NCI-H1694 treated with DMSO at 0.1 percent for 48 hours (cell line): ENCODE results near the gene MLN.

Experiments used
- DNase-seq: peaks from one replicate; lab custom pipeline; 2025; lab: John Stamatoyannopoulos, UW

MLN gene

DNA sequence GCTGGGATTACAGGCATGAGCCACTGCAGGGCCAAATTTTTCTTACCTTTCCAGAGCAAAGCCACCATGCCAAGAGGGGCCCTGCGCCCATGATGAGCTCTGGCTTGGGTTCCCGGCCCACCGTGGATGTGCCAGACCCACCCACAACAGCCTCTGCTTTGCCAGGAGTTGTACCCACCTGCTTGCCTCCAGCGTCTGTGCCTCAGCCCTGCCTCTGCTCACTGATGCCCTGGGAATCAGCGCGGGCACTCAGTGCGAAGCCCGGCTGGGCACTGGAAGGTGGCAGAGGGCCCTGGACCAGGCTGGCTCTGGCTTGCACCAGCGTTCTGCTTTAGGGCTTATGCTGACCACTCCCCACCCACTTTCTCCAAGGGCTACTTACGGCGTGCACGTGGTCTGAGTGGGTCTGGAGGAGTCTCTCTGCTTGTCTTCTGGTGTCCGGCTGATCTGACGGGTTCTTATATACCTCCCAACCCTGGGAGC, at the start of gene MLN:
Gene MLN, minus strand, starts transcription at position 433 of the 483 bp plus-strand sequence. CDS start 2,840 bp downstream, outside the sequence.
- DNase-seq = no peak

GRCh38 chr6:33853026-33853425, 49.2 kb upstream of the MLN start:
- no peak for DNase-seq

- DNase-seq = peak; percentile 25
Measured at GRCh38 chr6:33851959-33852358, 48.2 kb upstream of the MLN start.

DNA sequence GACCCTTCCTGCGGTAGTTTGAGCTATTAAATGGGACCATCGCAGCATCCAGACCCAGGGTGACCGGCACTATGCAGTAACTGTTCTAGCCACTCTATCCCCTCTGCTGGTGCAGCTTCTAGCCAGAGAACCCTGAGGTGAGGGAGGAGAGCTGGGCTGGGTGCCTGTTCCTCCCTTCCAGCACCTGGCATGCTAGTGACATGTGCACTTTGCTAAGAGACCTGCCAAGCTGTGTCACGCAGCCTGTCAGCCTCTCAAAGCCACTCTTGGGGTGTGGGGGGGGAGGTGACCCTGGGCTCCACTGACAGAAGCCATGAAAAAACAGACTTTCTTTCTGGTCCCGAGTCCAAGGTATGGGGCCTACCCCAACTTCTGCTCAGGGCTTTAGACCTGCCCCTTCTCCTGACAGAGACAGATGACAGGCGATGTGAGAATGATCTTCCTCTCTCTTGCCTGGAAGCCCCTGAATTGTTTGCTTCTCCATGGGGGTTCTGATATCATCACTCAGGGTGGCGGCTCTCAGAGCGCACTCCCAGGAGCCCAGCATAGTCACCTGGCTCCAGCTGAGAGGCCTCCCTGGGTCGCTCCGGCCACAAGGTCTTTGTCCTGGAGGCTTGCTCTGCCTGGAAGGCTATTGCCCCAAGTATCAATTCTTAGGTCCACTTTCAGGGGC, 47.2 kb upstream of the MLN start:
- peak; percentile 66 for DNase-seq

GRCh38 chr6:33850296-33850695, 46.5 kb upstream of the MLN start:
- no peak for DNase-seq

- no peak for DNase-seq
Measured at GRCh38 chr6:33849500-33850075, 45.8 kb upstream of the MLN start.

GRCh38 chr6:33848484-33848883, 44.7 kb upstream of the MLN start:
- DNase-seq = peak; percentile 74

GRCh38 chr6:33847867-33848266, 44.1 kb upstream of the MLN start:
- DNase-seq = no peak

- DNase-seq = no peak
Measured at GRCh38 chr6:33847078-33847477, 43.3 kb upstream of the MLN start.

DNA sequence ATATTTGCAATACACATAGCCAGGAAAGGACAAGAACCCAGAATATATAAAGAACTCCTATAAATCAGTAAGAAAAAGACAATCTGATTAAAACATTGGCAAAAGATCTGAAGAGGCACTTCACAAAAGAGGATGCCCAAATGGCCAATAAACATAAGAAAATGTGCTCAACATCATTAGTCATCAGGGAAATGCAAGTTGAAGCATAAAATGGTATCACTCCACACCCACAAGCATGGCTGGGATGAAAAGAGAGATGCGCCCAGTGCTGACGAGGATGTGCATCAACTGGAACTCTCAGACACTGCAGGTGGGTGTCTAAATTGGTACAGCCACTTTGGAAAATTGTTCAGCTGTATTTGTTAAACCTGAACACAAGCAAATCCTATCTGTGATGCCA, 42.4 kb upstream of the MLN start:
- DNase-seq = no peak

DNA sequence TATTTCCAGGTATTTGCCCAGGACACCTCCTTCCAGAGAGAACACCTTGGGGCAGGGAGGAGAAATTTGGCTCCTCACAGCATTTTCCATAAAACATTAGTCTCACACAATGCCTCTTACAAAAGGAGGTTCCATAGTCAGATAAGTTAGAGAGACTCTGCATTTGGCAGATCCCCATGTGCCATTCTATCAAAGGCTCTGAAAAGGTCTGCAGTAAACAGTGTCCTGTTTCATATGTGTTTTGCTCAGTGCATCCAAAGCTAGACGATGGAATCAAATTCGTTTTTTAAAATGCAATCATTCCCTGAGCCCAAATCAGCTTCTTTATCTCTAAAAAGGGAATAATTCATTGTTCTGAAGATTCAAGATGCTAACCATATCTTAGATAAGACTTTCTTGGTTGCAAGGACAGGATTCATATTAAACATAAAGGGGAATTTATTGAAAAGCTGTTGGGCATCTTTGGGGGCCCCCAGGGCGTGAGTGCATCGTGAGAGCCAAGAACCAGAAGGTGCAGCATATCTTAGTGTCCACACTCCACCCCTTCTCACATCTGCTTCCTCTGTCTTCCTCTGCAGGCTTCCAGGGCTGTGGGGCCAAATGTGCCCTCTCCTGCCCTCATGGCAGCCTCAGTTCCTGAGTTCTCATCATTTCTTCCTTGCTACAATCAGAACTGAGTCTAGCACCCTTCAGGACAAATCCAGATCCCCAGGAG, 41.4 kb upstream of the MLN start:
- no peak for DNase-seq

GRCh38 chr6:33843131-33844121, 39.6 kb upstream of the MLN start:
- DNase-seq = no peak

GRCh38 chr6:33841868-33842267, 38.1 kb upstream of the MLN start:
- DNase-seq = no peak

GRCh38 chr6:33841070-33841469, 37.3 kb upstream of the MLN start:
- DNase-seq = no peak

DNA sequence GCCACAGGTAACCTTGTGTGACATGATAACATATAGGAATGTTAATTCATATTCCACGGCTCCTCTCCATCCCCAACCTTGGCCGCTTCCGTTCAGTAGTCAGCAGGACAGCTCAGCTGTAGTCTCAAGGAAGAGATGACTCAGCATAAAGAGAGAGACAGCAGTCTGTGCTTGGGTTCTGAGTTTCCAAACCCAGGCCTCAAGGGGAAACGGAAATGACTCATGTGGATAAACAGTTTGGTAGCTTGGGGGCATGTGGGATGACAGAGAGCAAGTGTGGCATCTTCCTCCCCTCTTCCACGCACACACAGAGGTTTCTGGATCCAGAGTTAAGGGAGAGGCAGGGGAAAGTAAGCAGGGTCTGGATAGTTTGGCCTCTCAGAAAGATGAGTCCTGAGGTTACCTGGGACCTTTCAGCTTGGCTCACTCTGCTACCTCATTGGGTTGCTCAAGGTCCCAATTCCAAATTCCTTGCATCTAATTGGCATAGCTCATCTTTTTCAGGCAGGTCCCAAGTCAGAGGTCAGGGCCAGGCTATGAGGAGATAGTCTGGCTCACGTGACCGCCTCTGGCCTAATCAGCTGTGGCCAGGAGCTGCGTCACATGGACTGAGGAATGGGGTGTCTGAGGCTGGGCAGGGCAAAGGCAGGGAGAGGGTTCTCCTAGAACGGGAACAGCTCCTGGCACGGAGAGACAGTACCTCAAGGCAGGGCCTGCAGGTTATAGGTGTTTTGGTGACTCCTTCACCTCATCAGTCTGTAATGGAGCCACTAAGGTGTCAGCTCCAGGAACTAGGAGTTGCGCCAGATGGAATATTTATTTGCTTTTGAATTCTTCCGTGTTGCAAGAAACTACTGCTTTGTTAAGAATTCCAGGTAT, 36.5 kb upstream of the MLN start:
- DNase-seq = peak; percentile 18

- DNase-seq = peak; percentile 25
Measured at GRCh38 chr6:33839399-33840047, 35.7 kb upstream of the MLN start.

DNA sequence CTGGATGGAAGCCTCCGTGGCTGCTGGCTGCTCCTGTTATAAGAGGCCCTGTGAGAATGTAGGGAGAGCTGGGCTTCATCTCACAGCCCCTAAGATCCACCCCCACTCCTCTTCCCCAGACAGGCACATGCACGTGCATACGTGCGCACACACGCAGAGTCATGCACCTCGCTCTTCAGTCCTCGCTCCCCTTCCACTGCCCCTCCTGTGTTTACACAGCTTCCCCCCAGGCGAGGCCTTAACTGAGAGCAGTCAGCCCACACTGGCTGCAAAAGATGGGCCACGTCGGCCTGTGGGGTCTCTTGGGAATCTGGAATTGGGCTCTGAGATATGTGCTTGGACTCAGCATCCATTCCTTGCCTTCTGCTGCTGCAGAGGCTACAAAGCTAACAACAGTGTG, 35.2 kb upstream of the MLN start:
- DNase-seq = no peak

DNA sequence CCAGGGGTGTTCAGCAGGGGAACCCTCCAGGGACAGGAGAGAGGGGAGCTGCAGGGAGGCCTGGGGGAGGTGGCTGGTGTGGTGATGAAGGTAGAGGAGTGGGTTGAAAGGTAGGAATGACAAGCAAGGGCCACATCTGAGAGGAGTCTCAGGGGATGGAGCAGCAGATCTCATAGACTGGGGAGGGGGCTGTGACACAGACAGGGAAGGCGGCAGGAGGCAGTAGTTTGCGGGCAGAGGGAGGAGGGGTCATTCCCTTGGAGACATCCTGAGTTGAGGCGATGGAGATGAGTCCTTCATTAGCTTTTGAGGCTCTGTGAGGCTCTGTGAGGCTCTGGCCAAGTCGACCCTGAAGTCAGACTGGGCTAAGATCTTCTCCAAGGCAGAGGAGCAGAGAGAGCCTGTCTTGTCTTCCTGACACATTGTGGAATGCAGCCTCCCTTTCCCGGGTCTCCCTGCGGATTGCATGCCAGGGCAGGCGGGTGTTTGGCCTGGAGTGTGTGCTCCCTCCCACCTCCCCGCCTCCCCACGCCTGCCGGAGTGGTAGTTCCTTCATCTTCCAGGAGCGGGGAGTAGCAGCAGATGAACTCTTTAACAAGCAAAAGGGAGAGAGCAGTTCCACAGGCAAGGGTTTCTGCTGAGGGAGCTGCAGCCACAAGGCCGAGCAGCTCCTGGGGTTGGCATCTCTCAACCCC, 34.3 kb upstream of the MLN start:
- no peak for DNase-seq

DNA sequence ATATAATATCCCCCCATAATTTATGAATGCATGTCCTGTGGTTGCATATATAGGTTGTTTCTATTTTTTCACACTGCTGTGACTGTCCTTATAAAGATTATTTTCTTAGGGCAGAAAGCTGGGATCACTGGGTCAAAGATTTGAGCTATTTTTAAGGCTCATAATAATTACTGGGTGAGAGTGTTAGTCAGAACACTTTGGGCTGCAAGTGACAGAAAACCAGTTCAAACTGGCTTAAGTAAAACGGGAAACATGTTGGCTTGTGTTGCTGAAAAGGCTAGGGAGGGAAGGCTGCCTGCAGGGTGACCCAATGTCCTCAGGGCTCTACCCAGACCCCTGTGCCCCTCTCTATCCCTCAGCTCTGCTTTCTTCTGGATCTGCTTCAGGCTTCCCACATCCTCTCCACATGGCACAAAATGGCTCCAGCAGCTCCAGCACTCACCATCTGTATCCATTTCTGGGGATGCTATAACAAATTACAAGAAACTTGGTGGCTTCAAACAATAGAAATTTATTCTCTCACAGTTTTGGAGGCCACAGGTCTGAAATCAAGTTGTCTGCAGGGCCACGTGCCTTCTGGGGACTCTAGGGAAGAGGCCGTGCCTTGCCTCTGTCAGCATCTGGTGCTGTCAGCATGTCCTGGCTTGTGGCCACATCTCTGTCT, 33.1 kb upstream of the MLN start:
- no peak for DNase-seq
